Measurements from ENCODE around the gene APLNR. TPM values are rescaled to one million over a fixed set of nuclear protein-coding genes. Genes with fewer than 3 reads are reported as not detected.

Gene APLNR
- total RNA-seq, 1 donor from 2014 or later: 0.37 TPM

- Mint-ChIP-seq H3K9me3 (ENCODE audit: unreplicated experiment) (peaks cover 1% of the 10 kb centered on the region), H3K36me3 (ENCODE audit: unreplicated experiment) (peaks cover 3% of the 10 kb centered on the region), H3K4me3 (ENCODE audit: unreplicated experiment) (no peak overlapping the region), H3K27me3 (ENCODE audit: unreplicated experiment) (no peaks in the 10 kb centered on the region), H3K4me1 (ENCODE audit: low read depth, unreplicated experiment) (peaks cover 19% of the 10 kb centered on the region), H3K27ac (ENCODE audit: unreplicated experiment) (no peak overlapping the region)
- TF ChIP-seq, protein P1, sequence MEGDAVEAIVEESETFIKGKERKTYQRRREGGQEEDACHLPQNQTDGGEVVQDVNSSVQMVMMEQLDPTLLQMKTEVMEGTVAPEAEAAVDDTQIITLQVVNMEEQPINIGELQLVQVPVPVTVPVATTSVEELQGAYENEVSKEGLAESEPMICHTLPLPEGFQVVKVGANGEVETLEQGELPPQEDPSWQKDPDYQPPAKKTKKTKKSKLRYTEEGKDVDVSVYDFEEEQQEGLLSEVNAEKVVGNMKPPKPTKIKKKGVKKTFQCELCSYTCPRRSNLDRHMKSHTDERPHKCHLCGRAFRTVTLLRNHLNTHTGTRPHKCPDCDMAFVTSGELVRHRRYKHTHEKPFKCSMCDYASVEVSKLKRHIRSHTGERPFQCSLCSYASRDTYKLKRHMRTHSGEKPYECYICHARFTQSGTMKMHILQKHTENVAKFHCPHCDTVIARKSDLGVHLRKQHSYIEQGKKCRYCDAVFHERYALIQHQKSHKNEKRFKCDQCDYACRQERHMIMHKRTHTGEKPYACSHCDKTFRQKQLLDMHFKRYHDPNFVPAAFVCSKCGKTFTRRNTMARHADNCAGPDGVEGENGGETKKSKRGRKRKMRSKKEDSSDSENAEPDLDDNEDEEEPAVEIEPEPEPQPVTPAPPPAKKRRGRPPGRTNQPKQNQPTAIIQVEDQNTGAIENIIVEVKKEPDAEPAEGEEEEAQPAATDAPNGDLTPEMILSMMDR (IDR thresholded peaks at IDR 0.05; ENCODE audit: partially characterized antibody, unreplicated experiment): no peak
- no peak for DNase-seq
These were observed 38.0 kb upstream of the APLNR start for GRCh38 chr11:57274904-57275498.

GRCh38 chr11:57273448-57274058 is 36.5 kb upstream of the APLNR start:
- H3K27ac Mint-ChIP-seq (ENCODE audit: unreplicated experiment): no peak overlapping the region
- TF ChIP-seq, protein P1 (IDR thresholded peaks at IDR 0.05; ENCODE audit: partially characterized antibody, unreplicated experiment): no peak
- peaks cover 3% of the 10 kb centered on the region for H3K36me3 Mint-ChIP-seq (ENCODE audit: unreplicated experiment)
- no peaks in the 10 kb centered on the region for H3K9me3 Mint-ChIP-seq (ENCODE audit: unreplicated experiment)
- H3K4me3 Mint-ChIP-seq (ENCODE audit: unreplicated experiment): no peak overlapping the region
- H3K4me1 Mint-ChIP-seq (ENCODE audit: low read depth, unreplicated experiment): peaks cover 15% of the 10 kb centered on the region
- no peak for DNase-seq
- H3K27me3 Mint-ChIP-seq (ENCODE audit: unreplicated experiment): no peaks in the 10 kb centered on the region

DNA sequence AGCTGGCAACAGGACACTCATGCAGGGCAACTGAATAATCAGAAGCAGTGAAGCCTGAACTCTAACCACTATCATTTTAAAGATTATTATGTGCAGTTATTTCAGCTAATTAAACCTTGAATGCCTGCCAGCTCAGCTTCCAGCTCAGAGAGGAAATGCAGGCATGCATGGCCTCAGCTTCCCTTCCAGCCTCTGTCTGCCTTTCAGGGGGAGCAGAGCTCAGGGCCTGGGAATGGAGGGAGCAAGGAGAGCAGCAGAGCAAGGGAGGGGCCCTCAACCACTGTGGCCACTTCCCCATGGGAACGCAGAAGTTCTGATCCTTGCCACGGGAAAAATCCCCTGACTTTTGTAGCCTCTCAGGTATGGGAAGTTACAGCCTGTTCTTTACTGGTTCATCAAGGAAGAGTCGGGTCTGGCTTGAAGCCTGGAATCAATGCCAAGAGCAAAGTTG is 32.5 kb upstream of the APLNR start:
- H3K27ac Mint-ChIP-seq (ENCODE audit: unreplicated experiment): no peak overlapping the region
- H3K9me3 Mint-ChIP-seq (ENCODE audit: unreplicated experiment): peaks cover 4% of the 10 kb centered on the region
- TF ChIP-seq, protein P1 (IDR thresholded peaks at IDR 0.05; ENCODE audit: partially characterized antibody, unreplicated experiment): no peak
- H3K27me3 Mint-ChIP-seq (ENCODE audit: unreplicated experiment): no peaks in the 10 kb centered on the region
- H3K4me1 Mint-ChIP-seq (ENCODE audit: low read depth, unreplicated experiment): no peaks in the 10 kb centered on the region
- H3K4me3 Mint-ChIP-seq (ENCODE audit: unreplicated experiment): no peak overlapping the region
- H3K36me3 Mint-ChIP-seq (ENCODE audit: unreplicated experiment): peaks cover 19% of the 10 kb centered on the region
- no peak for DNase-seq

DNA sequence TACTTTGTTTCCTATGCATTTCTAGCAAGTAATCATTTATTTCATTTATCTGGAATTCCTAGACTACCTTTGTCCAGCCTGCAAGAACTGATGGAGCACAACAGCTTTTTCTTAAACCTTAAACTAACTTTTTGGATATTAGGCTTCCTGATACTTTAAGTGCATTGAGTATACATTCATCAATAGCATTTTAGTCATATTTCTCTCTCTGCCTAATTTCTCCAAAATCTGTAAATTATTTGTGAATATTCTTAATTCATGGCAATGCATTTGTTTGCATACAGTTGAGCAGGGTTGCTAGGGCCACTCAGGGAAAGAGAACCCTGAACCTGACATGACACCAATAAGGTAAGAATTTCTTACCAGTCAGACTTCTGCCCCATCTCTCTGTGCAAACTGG is 29.1 kb upstream of the APLNR start:
- Mint-ChIP-seq H3K4me3 (ENCODE audit: unreplicated experiment) (no peak overlapping the region), H3K27ac (ENCODE audit: unreplicated experiment) (no peak overlapping the region), H3K27me3 (ENCODE audit: unreplicated experiment) (no peaks in the 10 kb centered on the region), H3K9me3 (ENCODE audit: unreplicated experiment) (peaks cover 5% of the 10 kb centered on the region), H3K4me1 (ENCODE audit: low read depth, unreplicated experiment) (no peaks in the 10 kb centered on the region), H3K36me3 (ENCODE audit: unreplicated experiment) (peaks cover 16% of the 10 kb centered on the region)
- DNase-seq: no peak
- TF ChIP-seq, protein P1 (IDR thresholded peaks at IDR 0.05; ENCODE audit: partially characterized antibody, unreplicated experiment): no peak

- Mint-ChIP-seq H3K27me3 (ENCODE audit: unreplicated experiment) (peaks cover 1% of the 10 kb centered on the region), H3K9me3 (ENCODE audit: unreplicated experiment) (peaks cover 7% of the 10 kb centered on the region), H3K4me1 (ENCODE audit: low read depth, unreplicated experiment) (no peaks in the 10 kb centered on the region), H3K27ac (ENCODE audit: unreplicated experiment) (no peak overlapping the region), H3K4me3 (ENCODE audit: unreplicated experiment) (no peak overlapping the region), H3K36me3 (ENCODE audit: unreplicated experiment) (peaks cover 16% of the 10 kb centered on the region)
- TF ChIP-seq, protein P1 (IDR thresholded peaks at IDR 0.05; ENCODE audit: partially characterized antibody, unreplicated experiment): no peak
- DNase-seq: no peak
These were observed 26.3 kb upstream of the APLNR start for GRCh38 chr11:57263351-57263750.
